GM23338 (cell line): Measurements from ENCODE around the gene SEMA5A.

ENCODE experiments used
- CREB1 ChIP-seq: fragments of 250-450 bp; sonication (Bioruptor Pico); IDR thresholded peaks from 2 replicates; pipeline ENCODE4 v1.5.0; 2020; ENCODE audit warnings: low read depth, mild to moderate bottlenecking, moderate library complexity
- CTCF ChIP-seq, 2 experiments: fragments of 200-600 bp in 1 of 2; sonication (generic) in 1 of 2; conservative IDR thresholded peaks; 2 replicates each; pipeline versions ENCODE4 v1.5.1 to v1.6.1; 2016 to 2017; ENCODE audit warnings: antibody characterized with exemption in 2 of 2, low read depth in 2 of 2, mild to moderate bottlenecking in 2 of 2, moderate library complexity in 1 of 2
- ETS1 ChIP-seq: IDR thresholded peaks from 2 replicates; pipeline ENCODE4 v1.6.1; 2016; ENCODE audit warnings: antibody characterized with exemption
- EZH2 ChIP-seq: fragments of 200-600 bp; sonication (generic); IDR thresholded peaks from one replicate; pipeline ENCODE4 v1.8.0; 2017; ENCODE audit warnings: antibody characterized with exemption, mild to moderate bottlenecking, low read depth; ENCODE audit not compliant: unreplicated experiment
- EZH2phosphoT487 ChIP-seq: fragments of 200-600 bp; sonication (generic); IDR thresholded peaks from one replicate; pipeline ENCODE4 v1.8.1; 2018; ENCODE audit warnings: antibody characterized with exemption; ENCODE audit not compliant: unreplicated experiment
- JUNB ChIP-seq: IDR thresholded peaks from one replicate; pipeline ENCODE4 v1.6.1; 2016; ENCODE audit warnings: antibody characterized with exemption; ENCODE audit not compliant: unreplicated experiment
- POLR2AphosphoS5 ChIP-seq: IDR thresholded peaks from 2 replicates; pipeline ENCODE4 v1.6.1; 2016; ENCODE audit warnings: antibody characterized with exemption, low read depth
- REST ChIP-seq: IDR thresholded peaks from one replicate; pipeline ENCODE4 v1.6.1; 2018; ENCODE audit warnings: antibody characterized with exemption; ENCODE audit not compliant: unreplicated experiment
- STAT1 ChIP-seq: IDR thresholded peaks from one replicate; pipeline ENCODE4 v1.6.1; 2016; ENCODE audit warnings: antibody characterized with exemption; ENCODE audit not compliant: unreplicated experiment
- ZNF114 ChIP-seq: fragments of 250-450 bp; sonication (Bioruptor Pico); IDR thresholded peaks from 2 replicates; pipeline ENCODE4 v1.5.0; 2020; ENCODE audit warnings: mild to moderate bottlenecking, moderate library complexity
- ZNF331 ChIP-seq: fragments of 250-450 bp; sonication (Bioruptor Pico); IDR thresholded peaks from 2 replicates; pipeline ENCODE4 v1.5.0; 2020; ENCODE audit warnings: low read depth, mild to moderate bottlenecking, moderate library complexity

- no peak for TF ChIP-seq CREB1
- no peak for TF ChIP-seq CTCF (conservative IDR thresholded peaks at IDR 0.05; ENCODE audit: low read depth in 2 of 2)
- TF ChIP-seq POLR2AphosphoS5: no peak
- no peak for TF ChIP-seq EZH2phosphoT487
- TF ChIP-seq EZH2: no peak
- TF ChIP-seq REST: no peak
- no peak for TF ChIP-seq STAT1
- TF ChIP-seq ZNF331 (CRISPR knock-in tag): no peak
- no peak for TF ChIP-seq ETS1
- no peak for TF ChIP-seq JUNB
- no peak for TF ChIP-seq ZNF114 (CRISPR knock-in tag)
Measured at GRCh38 chr5:9108162-9108561, 437.7 kb downstream of the SEMA5A start.
